GM23338 (cell line): ENCODE data around the gene GKN1. TPM values are rescaled to one million over a fixed set of nuclear protein-coding genes. Genes with fewer than 3 reads are reported as not detected.

Experiments
- ATAC-seq: fragments of 200-7000 bp; cut with Tn5 transposase; 3 replicates; pipeline ENCODE4 v1.9.1; 2020
- DNase-seq: peaks from one replicate; pipeline ENCODE4 v3.0.0-alpha.2; 2015; ENCODE audit warnings: low spot score
- H2AFZ ChIP-seq: fragments of 200-600 bp; sonication (generic); 2 replicates; pipeline ENCODE4 v1.8.0; 2016; ENCODE audit warnings: antibody characterized with exemption, mild to moderate bottlenecking, moderate library complexity
- H3F3A ChIP-seq: fragments of 200-600 bp; sonication (generic); replicated peaks from 2 replicates; pipeline ENCODE4 v1.8.0; 2017; ENCODE audit warnings: antibody characterized with exemption, mixed run types, low read depth
- H3K27ac ChIP-seq: fragments of 200-600 bp; sonication (generic); 2 replicates; pipeline ENCODE4 v1.6.1; 2016; ENCODE audit warnings: low read depth
- H3K27me3 ChIP-seq: fragments of 200-600 bp; sonication (generic); 2 replicates; pipeline ENCODE4 v1.8.0; 2016; ENCODE audit warnings: mild to moderate bottlenecking, mixed run types, moderate library complexity; ENCODE audit not compliant: insufficient read depth
- H3K36me3 ChIP-seq: fragments of 200-600 bp; sonication (generic); 2 replicates; pipeline ENCODE4 v1.8.0; 2016; ENCODE audit warnings: mild to moderate bottlenecking; ENCODE audit not compliant: insufficient read depth
- H3K4me1 ChIP-seq: fragments of 200-600 bp; sonication (generic); 2 replicates; pipeline ENCODE4 v1.8.0; 2016; ENCODE audit warnings: mild to moderate bottlenecking, moderate library complexity; ENCODE audit not compliant: insufficient read depth
- H3K4me2 ChIP-seq: fragments of 200-600 bp; sonication (generic); 2 replicates; pipeline ENCODE4 v1.7.1; 2017; ENCODE audit warnings: mixed run types
- H3K4me3 ChIP-seq: fragments of 200-600 bp; sonication (generic); 2 replicates; pipeline ENCODE4 v1.6.1; 2016; ENCODE audit warnings: mixed run types
- H3K79me2 ChIP-seq: fragments of 200-600 bp; sonication (generic); replicated peaks from 2 replicates; pipeline ENCODE4 v1.8.0; 2017; ENCODE audit warnings: mild to moderate bottlenecking; ENCODE audit not compliant: insufficient read depth
- H3K9me2 ChIP-seq: fragments of 200-600 bp; sonication (generic); 2 replicates; pipeline ENCODE4 v1.8.0; 2017; ENCODE audit not compliant: insufficient read depth
- H4K20me1 ChIP-seq: fragments of 200-600 bp; sonication (generic); replicated peaks from 2 replicates; pipeline ENCODE4 v1.8.0; 2017; ENCODE audit warnings: mild to moderate bottlenecking; ENCODE audit not compliant: insufficient read depth
- H3K27ac Mint-ChIP-seq: 2 replicates; pipeline ENCODE4 v1.8.0; 2020; ENCODE audit warnings: inconsistent platforms, mild to moderate bottlenecking, moderate library complexity, mixed read lengths
- H3K27me3 Mint-ChIP-seq: 3 replicates; pipeline ENCODE4 v1.8.0; 2022; ENCODE audit warnings: low read depth, mild to moderate bottlenecking, moderate library complexity, mixed read lengths, inconsistent platforms; ENCODE audit not compliant: insufficient read depth, poor library complexity
- H3K36me3 Mint-ChIP-seq: 3 replicates; pipeline ENCODE4 v1.8.0; 2021; ENCODE audit warnings: low read depth, mild to moderate bottlenecking, inconsistent platforms, moderate library complexity, mixed read lengths
- H3K4me1 Mint-ChIP-seq: 3 replicates; pipeline ENCODE4 v1.8.0; 2020; ENCODE audit warnings: mild to moderate bottlenecking, inconsistent platforms, mixed read lengths
- H3K4me3 Mint-ChIP-seq: 3 replicates; pipeline ENCODE4 v1.8.0; 2021; ENCODE audit warnings: moderate library complexity, mild to moderate bottlenecking, inconsistent platforms, mixed read lengths
- H3K9me3 Mint-ChIP-seq: 3 replicates; pipeline ENCODE4 v1.8.0; 2020; ENCODE audit warnings: moderate library complexity, mild to moderate bottlenecking, inconsistent platforms, mixed read lengths
- CREB1 ChIP-seq: fragments of 250-450 bp; sonication (Bioruptor Pico); IDR thresholded peaks from 2 replicates; pipeline ENCODE4 v1.5.0; 2020; ENCODE audit warnings: low read depth, mild to moderate bottlenecking, moderate library complexity
- CTCF ChIP-seq, 2 experiments: fragments of 200-600 bp in 1 of 2; sonication (generic) in 1 of 2; conservative IDR thresholded peaks; 2 replicates each; pipeline versions ENCODE4 v1.5.1 to v1.6.1; 2016 to 2017; ENCODE audit warnings: antibody characterized with exemption in 2 of 2, low read depth in 2 of 2, mild to moderate bottlenecking in 2 of 2, moderate library complexity in 1 of 2
- ETS1 ChIP-seq: IDR thresholded peaks from 2 replicates; pipeline ENCODE4 v1.6.1; 2016; ENCODE audit warnings: antibody characterized with exemption
- EZH2phosphoT487 ChIP-seq: fragments of 200-600 bp; sonication (generic); IDR thresholded peaks from one replicate; pipeline ENCODE4 v1.8.1; 2018; ENCODE audit warnings: antibody characterized with exemption; ENCODE audit not compliant: unreplicated experiment
- JUNB ChIP-seq: IDR thresholded peaks from one replicate; pipeline ENCODE4 v1.6.1; 2016; ENCODE audit warnings: antibody characterized with exemption; ENCODE audit not compliant: unreplicated experiment
- REST ChIP-seq: IDR thresholded peaks from one replicate; pipeline ENCODE4 v1.6.1; 2018; ENCODE audit warnings: antibody characterized with exemption; ENCODE audit not compliant: unreplicated experiment
- STAT1 ChIP-seq: IDR thresholded peaks from one replicate; pipeline ENCODE4 v1.6.1; 2016; ENCODE audit warnings: antibody characterized with exemption; ENCODE audit not compliant: unreplicated experiment
- ZNF331 ChIP-seq: fragments of 250-450 bp; sonication (Bioruptor Pico); IDR thresholded peaks from 2 replicates; pipeline ENCODE4 v1.5.0; 2020; ENCODE audit warnings: low read depth, mild to moderate bottlenecking, moderate library complexity
- ZNF462 ChIP-seq: fragments of 250-450 bp; sonication (Bioruptor Pico); IDR thresholded peaks from 2 replicates; pipeline ENCODE4 v1.5.0; 2020; ENCODE audit warnings: mild to moderate bottlenecking, moderate library complexity
- polyA plus RNA-seq: library from polyadenylated mRNA; unstranded; fragments of >200 nt; fragmentation: Nextera tagmentation; extraction: Ambion mirVana; gene quantifications from 2 replicates; pipeline ENCODE4 v1.2.1, GENCODE V29; 2016
- total RNA-seq: library from RNA; depleted of rRNA; stranded (reverse); fragments of >200 nt; shearing (Covaris generic); gene quantifications from 2 replicates; pipeline ENCODE4 v1.2.3, GENCODE V29; 2014

Gene GKN1
- total and polyA plus RNA-seq, 2 experiments from 2014 or later = not detected

- TF ChIP-seq CTCF (conservative IDR thresholded peaks at IDR 0.05; ENCODE audit: low read depth in 2 of 2) = no peak
- TF ChIP-seq ZNF331 (CRISPR knock-in tag) = no peak
- no peak for TF ChIP-seq ETS1
- TF ChIP-seq JUNB = no peak
- TF ChIP-seq REST = no peak
Measured at GRCh38 chr2:69007169-69007568, 32.7 kb downstream of the GKN1 start (continued).

GRCh38 chr2:69007603-69008002, 33.2 kb downstream of the GKN1 start:
- ATAC-seq = no peak
- TF ChIP-seq STAT1 = no peak
- TF ChIP-seq ZNF331 (CRISPR knock-in tag) = no peak
- no peak for TF ChIP-seq CREB1 (CRISPR knock-in tag)
- no peak for TF ChIP-seq EZH2phosphoT487
- TF ChIP-seq ZNF462 (CRISPR knock-in tag) = no peak
- peaks cover 15% of the 10 kb centered on the region for H3K27me3 ChIP-seq
- no peak overlapping the region for H3K4me2 ChIP-seq
- no peaks in the 10 kb centered on the region for H3K79me2 ChIP-seq
- no peak overlapping the region for H2AFZ ChIP-seq
- Mint-ChIP-seq H3K4me3 (no peak overlapping the region), H3K36me3 (no peaks in the 10 kb centered on the region; the same call in 2 of the 3 replicates), H3K4me1 (peaks cover 1% of the 10 kb centered on the region), H3K27ac (no peak overlapping the region), H3K9me3 (no peaks in the 10 kb centered on the region; the same call in 2 of the 3 replicates), H3K27me3 (no peaks in the 10 kb centered on the region)
- H3K4me1 ChIP-seq = 0 out of 2 replicates have a peak, but pooled peaks cover 1% of the 10 kb centered on the region
- H3K9me2 ChIP-seq = no peaks in the 10 kb centered on the region
- no peaks in the 10 kb centered on the region for H3F3A ChIP-seq
- H3K27ac ChIP-seq = no peak overlapping the region
- H3K36me3 ChIP-seq = no peaks in the 10 kb centered on the region
- H3K4me3 ChIP-seq = no peak overlapping the region
- no peak for DNase-seq
- H4K20me1 ChIP-seq = no peaks in the 10 kb centered on the region
